ENCODE measurements around the gene AGAP3.

- TF ChIP-seq POLR2AphosphoS5 (IDR thresholded peaks at IDR 0.05; ENCODE audit: low read depth, low read length): no peak
- no peak for TF ChIP-seq POLR2A (IDR thresholded peaks at IDR 0.05; ENCODE audit: low read depth, low read length)
- no peak for TF ChIP-seq TAF1 (IDR thresholded peaks at IDR 0.05; ENCODE audit: borderline replicate concordance, low read depth, low read length)
These were observed 50.9 kb downstream of the AGAP3 start for GRCh38 chr7:151137076-151137675.

Measured in GM12892 (cell line).